22Rv1 (cell line): ENCODE results near the gene TGM5.

Source experiments
- H3K27ac ChIP-seq: fragments of 450-650 bp; 2 replicates; pipeline ENCODE4 v1.5.1; 2017
- CTCF ChIP-seq: fragments of 450-650 bp; IDR thresholded peaks from 2 replicates; pipeline ENCODE4 v1.5.1; 2017; ENCODE audit warnings: mild to moderate bottlenecking
- ZFX ChIP-seq: fragments of 450-650 bp; IDR thresholded peaks from 2 replicates; pipeline ENCODE4 v1.6.1; 2017; ENCODE audit warnings: antibody characterized with exemption, borderline replicate concordance

TGM5 gene

DNA sequence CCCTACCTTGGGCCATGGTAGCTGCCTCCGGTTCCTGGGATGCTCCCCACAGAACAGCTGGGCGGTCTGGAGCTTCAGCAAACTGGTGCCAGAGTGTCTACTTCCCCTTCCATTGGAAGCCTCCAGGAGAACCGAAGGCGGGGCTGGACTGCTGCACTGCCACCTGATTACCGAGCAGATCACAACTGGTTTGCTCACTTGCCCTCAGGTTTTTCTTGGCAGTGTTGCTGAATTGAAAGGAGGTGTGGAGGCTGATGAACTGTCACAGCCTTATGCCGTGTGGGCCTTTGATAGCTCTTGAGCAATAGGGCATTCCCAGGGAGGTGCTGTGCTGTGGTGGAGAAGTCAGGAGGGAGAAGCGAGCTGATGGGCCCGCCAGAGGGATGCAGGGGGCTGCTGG, at the start of gene TGM5:
TGM5 (minus strand) TSS at position 95 of the 400 bp plus-strand sequence; CDS start at position 16, 79 bp downstream.
- TF ChIP-seq ZFX (no peak), CTCF (no peak)
- no peak within 1 kb of the TSS for H3K27ac ChIP-seq

- no peak overlapping the region for H3K27ac ChIP-seq
- no peak for TF ChIP-seq ZFX
- TF ChIP-seq CTCF, result no peak
Observed at GRCh38 chr15:43314171-43314570, 47.4 kb upstream of the TGM5 start.

DNA sequence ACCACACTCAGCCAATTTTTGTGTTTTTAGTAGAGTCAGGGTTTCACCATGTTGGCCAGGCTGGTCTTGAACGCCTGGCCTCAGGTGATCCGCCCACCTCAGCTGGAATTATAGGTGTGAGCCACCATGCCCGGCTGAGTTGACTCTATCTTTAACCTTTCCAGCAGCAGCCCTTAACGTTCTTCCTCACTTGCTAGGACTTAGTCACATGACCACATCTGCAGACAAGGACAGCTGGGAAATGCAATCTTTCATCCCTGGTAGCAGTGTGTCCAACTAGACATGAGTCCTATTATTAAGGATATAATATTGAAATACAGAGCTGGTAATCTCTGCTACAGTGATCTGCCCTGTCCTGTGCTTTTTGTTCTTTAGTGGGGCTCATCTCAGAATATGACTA, 45.6 kb upstream of the TGM5 start:
- TF ChIP-seq ZFX (no peak), CTCF (no peak)

GRCh38 chr15:43302205-43302817, 35.6 kb upstream of the TGM5 start, which contains the start of gene TGM7:
TGM7 (minus strand) TSS chr15:43302255.
- no peak within 1 kb of the TSS for H3K27ac ChIP-seq
- no peak for TF ChIP-seq CTCF
- TF ChIP-seq ZFX, result no peak

More for the DNA sequence above, 45.6 kb upstream of the TGM5 start:
- H3K27ac ChIP-seq, result no peak overlapping the region

DNA sequence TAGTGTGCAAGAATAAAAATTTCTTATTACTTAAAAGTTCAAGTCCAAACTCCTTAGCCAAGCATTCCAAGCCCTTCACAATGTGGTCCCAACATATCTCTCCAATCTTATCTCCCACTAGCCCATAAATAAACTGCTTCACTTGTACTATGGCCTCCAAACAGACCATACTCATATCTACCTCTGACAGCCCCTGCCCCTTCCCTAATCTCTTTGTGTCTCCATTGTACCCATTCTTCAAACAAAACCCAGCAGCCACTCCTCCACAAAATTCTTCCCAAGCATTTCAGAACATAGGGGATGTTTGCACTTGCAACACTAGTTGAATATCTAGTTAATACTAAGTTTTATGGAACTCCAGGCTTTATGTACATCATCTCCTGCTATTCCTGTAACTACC, 33.2 kb upstream of the TGM5 start:
- TF ChIP-seq CTCF (no peak), ZFX (no peak)
- H3K27ac ChIP-seq, result no peak overlapping the region

GRCh38 chr15:43299411-43299810, 32.7 kb upstream of the TGM5 start:
- H3K27ac ChIP-seq, result no peak overlapping the region
- TF ChIP-seq CTCF, result no peak
- TF ChIP-seq ZFX, result no peak

DNA sequence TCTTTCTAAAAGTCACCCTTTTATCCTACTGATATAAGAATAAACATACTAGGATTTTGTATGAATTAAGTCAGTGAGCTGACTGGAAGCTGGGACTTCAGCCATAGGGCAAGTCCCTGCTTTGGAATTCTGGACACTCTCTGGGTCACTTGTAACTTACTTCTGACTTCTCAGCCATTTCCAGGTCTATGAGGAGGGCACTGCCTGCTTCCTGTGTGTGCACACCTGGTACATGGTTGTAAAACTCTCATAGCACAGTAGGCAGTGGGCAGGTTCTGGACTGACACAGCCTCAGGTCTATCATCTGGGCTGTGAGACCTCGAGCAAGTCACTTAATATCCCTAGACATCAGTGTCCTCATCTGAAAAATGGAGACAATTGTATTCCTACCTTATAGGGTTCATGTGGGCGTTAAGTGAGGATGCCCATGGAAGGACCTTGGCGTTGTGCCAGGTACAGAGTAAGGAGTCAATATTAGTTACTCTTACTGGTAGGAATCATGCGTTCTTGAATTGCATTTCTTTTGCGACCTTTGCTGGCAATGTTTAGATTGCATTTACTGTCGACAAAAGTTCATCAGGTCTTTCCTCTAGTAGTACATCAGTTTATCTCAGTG, 27.5 kb upstream of the TGM5 start:
- H3K27ac ChIP-seq, result no peak overlapping the region
- TF ChIP-seq CTCF (no peak), ZFX (no peak)
